Pancreas (tissue), 10 donors: ENCODE results near the gene SFXN5. TPM values are rescaled to one million over a fixed set of nuclear protein-coding genes. Genes with fewer than 3 reads are reported as not detected.

ENCODE experiments used
- ATAC-seq, 4 donors: fragments of 200-7000 bp; cut with Tn5 transposase; one replicate each; pipeline versions ENCODE4 v1.8.0 to v1.9.1; 2020; ENCODE audit warnings: mild to moderate bottlenecking in 4 of 4, moderate library complexity in 4 of 4
- DNase-seq, 6 donors: peaks; one replicate each; pipeline ENCODE4 v3.0.0-alpha.2; 2020
- FAIRE-seq: peaks from 2 replicates; lab custom pipeline; 2012; peaks lifted over from hg19 to GRCh38; lab: Jason Lieb, UNC
- H3K27ac ChIP-seq, 4 donors: fragments of 200-600 bp; sonication (generic); 1 replicate in 3 of 4; 2 replicates in 1 of 4; pipeline versions ENCODE4 v1.5.0 to v1.8.0; 2020
- H3K27me3 ChIP-seq, 4 donors: fragments of 200-600 bp; one replicate each; pipeline ENCODE4 v1.8.0; 2021
- H3K36me3 ChIP-seq, 3 donors: fragments of 200-600 bp; sonication (generic) in 1 of 3; one replicate each; pipeline versions ENCODE4 v1.5.0 to v1.8.0; 2020 to 2021
- H3K4me1 ChIP-seq, 3 donors: fragments of 200-600 bp; one replicate each; pipeline ENCODE4 v1.8.0; 2021
- H3K4me3 ChIP-seq, 4 donors: fragments of 200-600 bp; sonication (generic) in 2 of 4; one replicate each; pipeline versions ENCODE4 v1.5.0 to v1.8.0; 2020 to 2021
- H3K9me3 ChIP-seq, 4 donors: fragments of 200-600 bp; one replicate each; pipeline ENCODE4 v1.8.0; 2021
- WGBS, 2 donors: extraction: QIAGEN DNeasy Blood & Tissue Kit; methylation state at CpG; one replicate each; pipeline ENCODE4 v1.1.7; 2013; 5-methylcytosine and 5-hydroxymethylcytosine counted together
- intact Hi-C, 3 donors: fragments of 100-400 bp; cut with DNase I; formaldehyde crosslinking; loops; one replicate each; pipeline versions ENCODE4 v1.11.1 to v1.14.2; 2022
- polyA plus RNA-seq, 2 donors: library from polyadenylated mRNA; stranded (reverse); fragments of 200-250 nt; gene quantifications; one replicate each; pipeline ENCODE4 v1.2.3, GENCODE V29; 2013
- total RNA-seq, 6 donors: library from RNA; stranded (reverse); fragmentation: NEBNext Ultra II Directional in 4 of 6; extraction: Animal tissue kit (Norgen Biotek cat#: 25700) in 4 of 6; gene quantifications; one replicate each; pipeline versions ENCODE4 v1.2.1 to v1.2.4, GENCODE V29; 2021 to 2023
- TF ChIP-seq, protein P1 (sequence below), 4 donors: fragments of 200-600 bp; sonication (generic) in 3 of 4; IDR thresholded peaks; one replicate each; pipeline versions ENCODE4 v1.5.0 to v1.8.0; 2021; ENCODE audit warnings: antibody characterized with exemption in 4 of 4
- donor health status: healthy with polysubstance abuse.
- donor health status: DM: no; HTN: no; CAD: no; lungs with moderate emphysema.
- donor health status: DM: no; HTN: no; CAD: no.
- donor health status: control.
- donor health status: control.
- donor health status: Bipolar disorder and iron deficiency.
- donor health status: DM: yes; HTN: yes; CAD: no.
- donor health status: DM: no; HTN: no; CAD: no.
- donor health status: DM: no; HTN: no; CAD: no.
- donor health status: DM: yes; HTN: yes; CAD: no.

SFXN5 gene
- total and polyA plus RNA-seq, 8 donors: 2.6 to 8.4 (median 5.4) TPM

DNA sequence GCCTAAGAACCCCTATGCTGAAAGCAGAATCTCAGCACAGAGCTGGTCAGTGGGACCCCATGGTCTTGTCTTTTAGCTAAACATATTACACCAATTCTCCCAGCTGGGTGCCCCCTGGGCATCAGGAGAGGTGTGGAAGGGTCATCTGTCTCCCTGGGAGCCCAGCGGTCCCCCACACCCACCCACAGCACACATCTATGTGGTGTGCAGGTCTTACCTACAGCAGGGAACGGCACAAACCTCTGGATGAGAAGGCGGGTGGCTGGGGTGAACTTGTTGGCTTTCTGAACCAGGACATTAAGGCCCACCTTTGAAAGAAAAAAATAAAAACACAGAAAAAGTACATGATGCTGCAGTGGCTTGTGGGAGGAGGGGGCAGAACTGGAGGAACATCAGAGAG lies 83.5 kb downstream of the SFXN5 start:
- no peaks in the 10 kb centered on the region for H3K36me3 ChIP-seq
- H3K4me3 ChIP-seq: no peak overlapping the region
- 93 to 94% methylated on average over 3 of the region's 3 CpGs for WGBS, 2 donors
- intact Hi-C loops: loop anchor here in 1 of 3 donors (10.0 kb wide), 1 partner anchor 97 kb away; no protein-coding TSS in a partner anchor
- ATAC-seq (no peak), FAIRE-seq (no peak), DNase-seq (peak in 1 of 6 donors; percentile 18)
- H3K27me3 ChIP-seq: no peaks in the 10 kb centered on the region
- H3K27ac ChIP-seq: no peak overlapping the region
- TF ChIP-seq, protein P1, sequence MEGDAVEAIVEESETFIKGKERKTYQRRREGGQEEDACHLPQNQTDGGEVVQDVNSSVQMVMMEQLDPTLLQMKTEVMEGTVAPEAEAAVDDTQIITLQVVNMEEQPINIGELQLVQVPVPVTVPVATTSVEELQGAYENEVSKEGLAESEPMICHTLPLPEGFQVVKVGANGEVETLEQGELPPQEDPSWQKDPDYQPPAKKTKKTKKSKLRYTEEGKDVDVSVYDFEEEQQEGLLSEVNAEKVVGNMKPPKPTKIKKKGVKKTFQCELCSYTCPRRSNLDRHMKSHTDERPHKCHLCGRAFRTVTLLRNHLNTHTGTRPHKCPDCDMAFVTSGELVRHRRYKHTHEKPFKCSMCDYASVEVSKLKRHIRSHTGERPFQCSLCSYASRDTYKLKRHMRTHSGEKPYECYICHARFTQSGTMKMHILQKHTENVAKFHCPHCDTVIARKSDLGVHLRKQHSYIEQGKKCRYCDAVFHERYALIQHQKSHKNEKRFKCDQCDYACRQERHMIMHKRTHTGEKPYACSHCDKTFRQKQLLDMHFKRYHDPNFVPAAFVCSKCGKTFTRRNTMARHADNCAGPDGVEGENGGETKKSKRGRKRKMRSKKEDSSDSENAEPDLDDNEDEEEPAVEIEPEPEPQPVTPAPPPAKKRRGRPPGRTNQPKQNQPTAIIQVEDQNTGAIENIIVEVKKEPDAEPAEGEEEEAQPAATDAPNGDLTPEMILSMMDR (IDR thresholded peaks at IDR 0.05): no peak
- H3K9me3 ChIP-seq: no peaks in the 10 kb centered on the region
- H3K4me1 ChIP-seq: no peaks in the 10 kb centered on the region

DNA sequence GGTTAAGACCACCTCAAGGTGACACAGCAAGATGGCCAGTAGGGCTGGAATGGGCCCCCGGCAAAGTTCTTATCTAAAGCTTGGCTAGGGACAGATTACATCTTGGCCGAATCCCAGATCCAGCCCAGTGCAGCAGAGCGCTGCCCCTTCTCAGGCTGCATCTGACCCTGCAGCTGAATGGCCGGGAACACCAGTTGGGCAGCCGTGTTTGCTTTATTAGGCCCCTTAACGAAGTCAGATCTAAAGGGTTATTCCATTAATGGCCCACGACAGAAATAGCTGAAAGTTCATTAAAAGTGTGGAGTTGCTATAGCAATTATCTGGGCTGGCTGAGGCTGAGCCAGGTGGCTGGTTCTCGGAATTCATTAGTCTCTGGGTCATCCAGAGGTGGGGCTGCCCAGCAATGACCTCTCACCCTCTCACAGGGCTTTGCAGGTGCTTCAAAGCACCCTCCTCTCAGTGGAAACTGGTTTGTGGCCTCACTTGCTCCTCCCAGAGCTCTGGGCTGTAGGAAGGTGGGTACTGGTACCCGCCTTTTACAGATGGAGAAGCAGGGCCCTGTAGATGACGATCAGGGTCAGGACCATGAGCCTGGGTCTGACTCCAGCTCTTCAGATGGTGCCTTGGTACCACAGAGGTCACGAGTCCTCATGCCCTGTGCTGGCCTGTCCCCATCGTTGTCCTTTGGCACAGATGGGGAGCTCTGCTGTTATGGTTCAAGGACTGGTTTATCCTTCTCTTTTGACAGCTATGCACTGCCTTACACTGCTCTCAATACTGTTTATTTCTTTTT lies 85.4 kb downstream of the SFXN5 start:
- ATAC-seq: peak; percentile 40 to 73 (median 50)
- Histone ChIP-seq H3K9me3 (no peaks in the 10 kb centered on the region), H3K27ac (no peak overlapping the region), H3K27me3 (no peaks in the 10 kb centered on the region), H3K4me1 (no peaks in the 10 kb centered on the region), H3K36me3 (no peaks in the 10 kb centered on the region), H3K4me3 (no peak overlapping the region)
- TF ChIP-seq, protein P1 (IDR thresholded peaks at IDR 0.05): no peak
- intact Hi-C loops: loop anchor here in 1 of 3 donors (10.0 kb wide), 1 partner anchor 99 kb away; no protein-coding TSS in a partner anchor
- FAIRE-seq: no peak
- WGBS, 2 donors: 46 to 48% methylated on average over 12 of the region's 12 CpGs
- peak in 2 of 6 donors; percentile 16 to 57 for DNase-seq

DNA sequence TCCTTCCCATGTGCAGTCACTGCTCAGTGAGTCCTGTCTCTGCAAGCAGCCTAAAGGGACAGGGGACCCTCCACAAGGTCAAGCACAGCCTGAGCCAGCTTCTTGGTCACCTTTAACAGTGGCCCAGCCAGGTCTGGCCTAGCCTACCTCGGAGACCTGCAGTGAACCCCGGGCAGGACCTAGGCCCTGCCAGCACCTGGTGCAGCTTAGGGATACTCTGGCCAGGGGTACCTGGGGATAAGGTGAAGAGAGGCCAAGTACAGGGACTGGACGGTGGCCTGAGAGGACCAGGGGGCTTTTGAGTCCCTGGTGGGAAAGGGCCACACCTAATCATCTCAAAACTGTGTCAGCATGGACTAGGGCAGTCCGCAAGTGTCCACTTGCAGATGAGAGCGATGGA lies 86.4 kb downstream of the SFXN5 start:
- H3K27ac ChIP-seq: no peak overlapping the region
- no peak for DNase-seq
- intact Hi-C loops: loop anchor here in 1 of 3 donors (10.0 kb wide), 1 partner anchor 100 kb away; no protein-coding TSS in a partner anchor
- no peaks in the 10 kb centered on the region for H3K27me3 ChIP-seq
- no peaks in the 10 kb centered on the region for H3K36me3 ChIP-seq
- no peaks in the 10 kb centered on the region for H3K4me1 ChIP-seq
- 93 to 97% methylated on average over 5 of the region's 5 CpGs for WGBS, 2 donors
- FAIRE-seq: no peak
- ATAC-seq: no peak
- TF ChIP-seq, protein P1 (IDR thresholded peaks at IDR 0.05): no peak
- H3K9me3 ChIP-seq: no peaks in the 10 kb centered on the region
- H3K4me3 ChIP-seq: no peak overlapping the region

DNA sequence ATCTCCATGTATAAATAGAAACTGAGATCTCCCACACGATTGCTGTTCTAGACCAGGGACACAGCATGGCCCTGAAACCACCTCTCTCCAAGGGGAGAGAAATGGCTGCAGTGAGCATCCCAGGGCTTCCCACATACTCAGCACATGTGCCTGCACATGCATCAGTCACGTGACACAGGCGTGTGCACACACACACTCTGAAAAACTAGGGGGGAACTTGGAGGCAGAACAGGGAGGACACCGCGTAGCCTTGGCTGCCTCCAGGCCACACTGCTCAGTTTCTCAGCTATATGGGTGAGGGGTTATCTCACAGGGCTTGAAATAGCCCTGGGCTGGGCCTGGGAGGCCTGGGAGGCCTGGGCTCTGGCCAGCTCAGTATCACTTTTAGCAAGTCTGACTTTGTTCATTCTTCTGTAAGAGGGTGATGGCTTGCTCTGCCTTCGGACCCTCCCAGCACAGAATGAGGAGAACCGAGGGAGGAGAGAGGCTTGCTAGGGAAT lies 87.3 kb downstream of the SFXN5 start:
- no peak overlapping the region for H3K4me3 ChIP-seq
- H3K36me3 ChIP-seq: no peaks in the 10 kb centered on the region
- peak overlapping the region in 1 of 4 donors; percentile 5 for H3K27ac ChIP-seq
- TF ChIP-seq, protein P1 (IDR thresholded peaks at IDR 0.05): no peak
- no peaks in the 10 kb centered on the region for H3K9me3 ChIP-seq
- peak in 2 of 4 donors; percentile 31 to 55 for ATAC-seq
- H3K4me1 ChIP-seq: no peaks in the 10 kb centered on the region
- no peak for FAIRE-seq
- intact Hi-C loops: loop anchor here in 1 of 3 donors (10.0 kb wide), 1 partner anchor 101 kb away; no protein-coding TSS in a partner anchor
- H3K27me3 ChIP-seq: no peaks in the 10 kb centered on the region
- DNase-seq: no peak
- WGBS, 2 donors: 76 to 85% methylated on average over 7 of the region's 7 CpGs
